GM18870 (cell line): ENCODE measurements around the gene SUOX.
"Not testable (repeated sequence)": the region's sequence is repeated elsewhere in the genome, so short reads cannot be mapped to it uniquely, and the experiment has no call there.

Source experiments
- ATAC-seq: cut with Tn5 transposase; IDR thresholded peaks from one replicate; pipeline ENCODE4 v1.9.1; 2021; ENCODE audit warnings: moderate library complexity; ENCODE audit not compliant: unreplicated experiment

SUOX gene

DNA sequence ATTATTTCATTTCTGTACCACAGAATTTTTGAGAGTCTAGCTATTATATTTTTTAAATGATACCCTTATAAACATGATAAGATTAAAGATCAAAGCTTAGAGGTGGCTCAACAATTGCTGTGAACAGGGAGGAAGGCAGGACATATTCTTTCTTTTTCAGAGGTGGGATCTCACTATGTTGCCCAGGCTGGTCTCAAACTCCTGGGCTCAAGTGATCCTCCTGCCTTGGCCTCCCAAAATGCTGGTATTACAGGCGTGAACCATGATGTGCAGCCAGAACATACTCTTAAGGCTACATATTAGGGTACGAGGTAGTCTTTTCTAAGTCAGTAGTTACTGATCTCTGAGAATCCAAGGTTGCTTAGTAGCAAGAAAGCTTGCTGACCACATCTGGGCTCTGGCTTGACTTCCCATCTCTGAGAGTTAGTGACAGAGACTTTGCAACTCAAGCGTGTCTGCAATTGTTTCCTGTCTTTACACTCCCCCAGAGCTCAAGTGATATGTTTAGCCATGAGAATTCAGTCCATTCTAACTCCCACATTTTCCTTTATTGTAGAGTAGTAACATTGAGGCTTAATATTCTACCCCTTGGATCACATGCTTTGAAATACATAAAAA is 14.6 kb upstream of the SUOX start:
- ATAC-seq: peak; percentile 75

DNA sequence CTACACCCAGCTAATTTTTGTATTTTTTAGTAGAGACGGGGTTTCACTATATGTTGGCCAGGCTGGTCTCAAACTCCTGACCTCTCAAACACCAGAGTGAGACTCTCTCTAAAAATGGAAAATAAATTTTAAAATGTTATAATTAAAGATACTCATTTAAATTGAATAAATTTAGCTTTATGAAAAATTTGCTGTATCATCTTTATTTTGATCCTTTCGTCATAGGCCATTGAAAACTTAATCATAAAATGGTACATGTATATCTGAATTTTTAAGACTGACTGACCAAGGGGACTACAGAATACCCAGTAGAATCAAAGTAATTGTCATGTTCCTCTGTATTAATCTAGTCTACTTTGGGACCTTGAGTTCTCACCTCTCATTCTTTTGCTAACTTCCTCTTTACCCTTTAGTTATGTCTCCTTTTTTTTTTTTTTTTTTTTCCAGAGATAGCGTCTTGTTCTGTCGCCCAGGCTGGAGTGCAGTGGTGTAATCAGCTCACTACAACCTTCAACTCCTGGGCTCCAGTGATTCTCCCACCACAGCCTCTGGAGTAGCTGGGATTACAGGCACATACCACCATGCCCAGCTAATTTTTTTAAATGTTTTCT is 13.7 kb upstream of the SUOX start:
- ATAC-seq: no peak

DNA sequence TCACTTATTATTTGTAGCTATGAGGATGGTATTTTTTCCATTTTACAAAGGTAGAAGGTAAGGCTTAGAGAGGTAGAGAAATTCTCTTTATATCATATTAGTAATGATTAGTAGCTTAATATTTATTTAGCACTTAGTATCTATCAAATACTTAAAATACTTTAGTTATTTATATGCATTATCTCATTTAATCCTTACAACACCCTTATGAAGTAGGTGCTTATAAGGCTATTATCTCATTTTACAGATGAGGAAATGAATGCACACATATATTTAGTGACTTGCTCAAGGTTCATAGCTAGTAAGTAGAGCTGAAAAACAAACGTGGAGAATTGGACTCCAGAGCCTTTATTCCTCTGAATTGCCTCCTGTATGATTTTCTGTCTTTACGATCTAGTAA is 12.2 kb upstream of the SUOX start:
- no peak for ATAC-seq

DNA sequence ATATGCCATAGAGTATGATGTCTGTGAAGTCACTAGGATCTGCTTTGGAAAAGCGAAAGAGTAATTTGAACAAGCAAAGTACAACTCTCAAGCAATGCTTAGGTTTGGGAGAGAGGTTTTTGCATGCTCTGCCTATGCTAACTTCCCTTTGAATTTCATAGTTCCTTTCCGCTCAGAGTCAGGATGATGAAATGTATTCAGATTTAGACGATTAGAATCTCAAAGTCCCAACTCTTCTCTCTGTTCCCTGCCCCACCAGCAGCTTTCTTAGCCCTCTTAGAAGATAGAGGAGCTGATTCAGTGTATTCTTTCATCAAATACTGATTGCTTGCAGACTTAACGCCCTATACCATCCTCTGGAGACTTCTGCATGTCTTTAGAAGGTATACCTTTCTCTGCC is 11.7 kb upstream of the SUOX start:
- ATAC-seq: no peak

DNA sequence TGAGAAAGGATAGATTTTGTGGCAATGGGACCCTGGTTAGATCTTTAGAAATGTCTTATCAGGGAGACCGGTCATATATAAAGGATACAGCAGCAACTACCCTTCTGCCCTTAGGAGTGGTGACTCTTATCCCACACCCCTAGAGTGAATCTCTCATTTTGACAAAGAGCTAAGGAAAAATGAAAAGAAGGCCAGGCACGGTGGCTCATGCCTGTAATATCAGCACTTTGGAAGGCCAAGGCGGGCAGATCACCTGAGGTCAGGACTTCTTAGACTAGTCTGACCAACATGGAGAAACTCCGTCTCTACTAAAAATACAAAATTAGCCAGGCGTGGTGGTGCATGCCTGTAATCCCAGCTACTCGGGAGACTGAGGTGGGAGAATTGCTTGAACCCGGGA is 11.1 kb upstream of the SUOX start:
- not testable (repeated sequence) for ATAC-seq

DNA sequence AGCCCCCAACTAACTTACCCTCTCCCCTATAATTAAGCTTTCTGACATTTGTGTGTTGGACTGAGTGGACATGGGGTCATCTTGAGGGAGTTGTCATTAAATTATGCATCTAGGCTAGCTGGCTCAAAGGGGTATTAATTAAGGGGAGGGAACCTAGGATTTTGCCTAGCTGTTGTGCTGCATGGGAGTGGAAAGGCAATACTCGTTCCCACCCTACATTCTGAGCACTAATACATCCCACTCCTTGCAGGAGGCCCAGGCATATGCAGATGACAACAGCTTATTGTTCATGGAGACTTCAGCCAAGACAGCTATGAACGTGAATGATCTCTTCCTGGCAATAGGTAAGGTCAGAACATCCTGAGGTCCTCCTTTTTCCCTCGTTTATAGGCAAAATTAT is 6.0 kb upstream of the SUOX start:
- ATAC-seq: no peak

DNA sequence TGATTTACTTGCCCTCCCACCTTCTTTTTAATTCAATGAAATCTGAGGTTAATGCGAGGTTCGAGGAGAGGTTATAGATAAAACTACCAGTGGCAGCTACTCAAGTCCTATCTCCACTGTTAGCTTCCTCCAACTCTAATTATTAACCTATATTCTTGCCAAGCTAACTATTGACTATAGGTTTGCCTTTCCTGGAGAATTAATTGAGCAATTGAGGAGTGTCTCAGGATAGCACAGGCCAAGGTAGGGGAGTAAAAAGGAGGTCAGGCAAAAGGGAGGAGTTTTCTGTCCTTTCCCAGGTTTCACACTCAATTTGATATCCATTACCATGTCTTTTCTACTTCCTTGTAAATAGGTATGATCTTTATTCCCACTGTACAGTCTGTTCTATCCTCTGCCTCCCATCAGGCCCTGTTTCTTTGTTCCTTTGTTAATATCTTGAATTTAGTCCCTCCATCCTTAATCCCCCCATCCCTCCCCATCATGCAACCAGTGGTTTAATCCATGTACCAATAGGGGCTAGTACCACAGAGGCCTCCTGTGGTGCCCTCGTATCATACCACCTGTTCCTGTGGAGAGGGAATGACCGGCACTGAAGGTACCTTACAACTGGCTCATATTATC is 3.7 kb upstream of the SUOX start:
- ATAC-seq: no peak

DNA sequence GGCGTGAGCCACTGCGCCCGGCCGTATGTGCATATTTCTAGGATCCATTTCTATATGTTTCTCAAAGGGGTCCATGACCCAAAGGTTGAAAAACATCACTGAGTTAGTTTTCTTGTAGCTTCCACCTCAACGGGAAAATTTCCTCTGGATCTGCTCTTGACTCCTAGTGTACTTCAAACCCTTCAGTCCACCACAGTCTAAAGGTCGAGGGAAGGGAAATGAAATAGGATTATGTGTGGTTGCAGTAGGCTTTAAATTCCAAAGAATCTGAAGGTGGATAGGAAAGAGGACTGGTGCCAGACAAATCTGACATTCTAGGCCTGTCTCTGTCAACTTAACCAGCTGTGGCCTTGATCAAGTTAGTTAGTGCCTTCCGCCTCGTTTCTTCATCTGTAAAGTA is 1.7 kb upstream of the SUOX start:
- ATAC-seq: no peak

DNA sequence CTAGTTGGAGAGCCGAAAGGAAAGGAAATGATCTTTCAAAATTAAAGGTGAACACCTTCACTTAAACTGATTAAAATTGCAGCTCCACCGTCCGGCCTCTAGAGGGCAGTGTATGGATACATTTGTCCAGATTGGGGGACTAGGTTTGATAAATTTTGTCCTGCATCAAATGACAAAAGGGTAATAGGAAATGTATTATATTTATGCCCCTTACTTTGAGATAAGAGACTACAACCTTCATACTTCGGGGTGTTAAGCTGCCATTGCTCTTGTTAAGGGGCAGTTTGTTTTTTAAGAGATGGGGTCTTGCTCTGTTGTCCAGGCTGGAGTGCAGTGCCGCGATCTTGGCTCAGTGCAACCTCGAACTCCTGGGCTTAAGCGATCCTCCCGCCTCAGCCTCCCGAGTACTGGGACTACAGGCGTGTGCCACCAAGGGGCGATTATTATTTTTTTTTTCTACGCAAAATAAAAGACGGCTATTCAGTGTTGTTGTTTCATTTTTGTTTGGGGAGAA is 818 bp upstream of the SUOX start:
- no peak for ATAC-seq

DNA sequence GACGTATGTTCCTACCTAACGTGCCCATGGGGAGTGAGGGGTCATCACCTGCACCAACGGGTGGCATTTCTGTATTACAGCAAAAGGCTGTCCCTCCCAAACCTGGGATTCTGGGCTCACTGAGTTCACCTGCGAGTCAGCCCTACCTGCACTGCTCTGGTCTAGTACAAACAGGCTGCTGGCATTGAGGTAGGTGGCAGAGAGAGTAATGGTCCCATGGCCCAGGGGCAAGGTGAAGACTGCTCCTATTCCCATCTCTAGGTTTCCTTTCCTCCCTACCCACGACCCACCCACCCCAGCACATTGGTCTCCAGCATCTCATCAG is 421 bp downstream of the SUOX start:
- ATAC-seq: no peak

DNA sequence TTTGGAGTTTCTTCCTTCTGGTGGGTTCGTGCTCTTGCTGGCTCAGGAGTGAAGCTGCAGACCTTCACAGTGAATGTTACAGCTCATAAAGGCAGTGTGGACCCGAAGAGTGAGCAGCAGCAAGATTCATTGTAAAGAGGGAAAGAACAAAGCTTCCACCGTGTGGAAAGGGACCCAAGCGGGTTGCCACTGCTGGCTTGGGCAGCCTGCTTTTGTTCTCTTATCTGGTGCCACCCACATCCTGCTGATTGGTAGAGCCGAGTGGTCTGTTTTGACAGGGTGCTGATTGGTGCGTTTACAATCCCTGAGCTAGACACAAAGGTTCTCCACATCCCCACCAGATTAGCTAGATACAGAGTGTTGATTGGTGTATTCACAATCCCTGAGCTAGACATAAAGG is 2.4 kb downstream of the SUOX start:
- ATAC-seq: not testable (repeated sequence)

DNA sequence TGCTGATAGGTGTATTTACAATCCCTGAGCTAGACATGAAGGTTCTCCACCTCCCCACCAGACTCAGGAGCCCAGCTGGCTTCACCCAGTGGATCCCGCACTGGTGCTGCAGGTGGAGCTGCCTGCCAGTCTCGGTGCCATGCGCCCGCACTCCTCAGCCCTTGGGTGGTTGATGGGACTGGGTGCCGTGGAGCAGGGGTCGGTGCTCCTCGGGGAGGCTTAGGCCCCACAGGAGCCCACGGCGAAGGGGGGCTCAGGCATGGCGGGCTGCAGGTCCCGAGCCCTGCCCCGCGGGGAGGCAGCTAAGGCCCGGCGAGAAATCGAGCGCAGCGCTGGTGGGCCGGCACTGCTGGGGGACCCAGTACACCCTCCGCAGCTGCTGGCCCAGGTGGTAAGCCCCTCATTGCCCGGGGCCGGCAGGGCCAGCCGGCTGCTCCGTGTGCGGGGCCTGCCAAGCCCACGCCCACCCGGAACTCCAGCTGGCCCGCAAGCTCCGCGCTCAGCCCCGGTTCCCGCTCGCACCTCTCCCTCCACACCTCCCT is 3.0 kb downstream of the SUOX start:
- not testable (repeated sequence) for ATAC-seq

DNA sequence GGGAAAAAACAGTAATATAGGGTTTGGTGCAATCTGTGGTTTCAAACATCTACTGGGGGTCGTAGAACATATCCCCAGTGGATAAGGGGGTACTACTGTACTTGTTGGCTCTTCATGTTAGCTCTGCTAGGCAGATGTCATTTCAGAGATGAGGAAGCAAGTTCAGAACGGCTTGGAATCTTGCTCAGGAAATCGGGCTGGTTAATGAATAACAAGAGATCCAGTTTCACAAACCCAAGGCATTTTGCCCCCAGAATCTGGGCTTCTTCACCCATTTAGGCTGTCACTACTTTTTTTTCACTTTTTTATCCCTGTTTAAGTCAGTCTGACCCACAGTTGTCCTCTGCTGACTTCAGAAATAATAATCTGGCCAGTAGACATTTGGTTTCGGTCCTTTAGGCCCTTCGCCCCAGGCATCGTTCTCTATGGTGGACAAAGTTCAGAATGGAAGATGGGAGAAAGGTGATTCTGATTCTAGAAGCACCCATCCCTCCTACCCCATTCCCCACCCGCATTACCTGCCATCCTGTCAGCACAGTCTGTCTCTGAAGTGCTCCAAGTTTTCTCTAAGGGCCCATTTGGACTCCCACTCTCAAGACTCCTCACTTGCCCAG is 4.5 kb downstream of the SUOX start:
- no peak for ATAC-seq

DNA sequence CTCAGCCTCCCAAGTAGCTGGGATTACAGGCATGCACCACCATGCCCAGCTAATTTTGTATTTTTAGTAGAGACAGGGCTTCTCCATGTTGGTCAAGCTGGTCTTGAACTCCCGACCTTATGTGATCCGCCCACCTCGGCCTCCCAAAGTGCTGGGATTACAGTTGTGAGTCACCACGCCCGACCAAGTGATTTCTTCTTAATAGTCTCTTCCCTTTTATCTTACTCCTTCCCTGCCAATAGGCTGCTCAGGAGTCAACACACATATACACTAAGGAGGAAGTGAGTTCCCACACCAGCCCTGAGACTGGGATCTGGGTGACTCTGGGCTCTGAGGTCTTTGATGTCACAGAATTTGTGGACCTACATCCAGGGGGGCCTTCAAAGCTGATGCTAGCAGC is 6.3 kb downstream of the SUOX start:
- ATAC-seq: not testable (repeated sequence)

DNA sequence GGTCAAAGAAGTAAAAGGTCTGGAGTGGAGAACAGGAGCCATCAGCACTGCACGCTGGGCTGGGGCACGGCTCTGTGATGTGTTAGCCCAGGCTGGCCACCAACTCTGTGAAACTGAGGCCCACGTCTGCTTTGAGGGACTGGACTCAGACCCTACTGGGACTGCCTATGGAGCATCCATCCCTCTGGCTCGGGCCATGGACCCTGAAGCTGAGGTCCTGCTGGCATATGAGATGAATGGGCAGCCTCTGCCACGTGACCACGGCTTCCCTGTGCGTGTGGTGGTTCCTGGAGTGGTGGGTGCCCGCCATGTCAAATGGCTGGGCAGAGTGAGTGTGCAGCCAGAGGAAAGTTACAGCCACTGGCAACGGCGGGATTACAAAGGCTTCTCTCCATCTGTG is 7.1 kb downstream of the SUOX start:
- no peak for ATAC-seq

DNA sequence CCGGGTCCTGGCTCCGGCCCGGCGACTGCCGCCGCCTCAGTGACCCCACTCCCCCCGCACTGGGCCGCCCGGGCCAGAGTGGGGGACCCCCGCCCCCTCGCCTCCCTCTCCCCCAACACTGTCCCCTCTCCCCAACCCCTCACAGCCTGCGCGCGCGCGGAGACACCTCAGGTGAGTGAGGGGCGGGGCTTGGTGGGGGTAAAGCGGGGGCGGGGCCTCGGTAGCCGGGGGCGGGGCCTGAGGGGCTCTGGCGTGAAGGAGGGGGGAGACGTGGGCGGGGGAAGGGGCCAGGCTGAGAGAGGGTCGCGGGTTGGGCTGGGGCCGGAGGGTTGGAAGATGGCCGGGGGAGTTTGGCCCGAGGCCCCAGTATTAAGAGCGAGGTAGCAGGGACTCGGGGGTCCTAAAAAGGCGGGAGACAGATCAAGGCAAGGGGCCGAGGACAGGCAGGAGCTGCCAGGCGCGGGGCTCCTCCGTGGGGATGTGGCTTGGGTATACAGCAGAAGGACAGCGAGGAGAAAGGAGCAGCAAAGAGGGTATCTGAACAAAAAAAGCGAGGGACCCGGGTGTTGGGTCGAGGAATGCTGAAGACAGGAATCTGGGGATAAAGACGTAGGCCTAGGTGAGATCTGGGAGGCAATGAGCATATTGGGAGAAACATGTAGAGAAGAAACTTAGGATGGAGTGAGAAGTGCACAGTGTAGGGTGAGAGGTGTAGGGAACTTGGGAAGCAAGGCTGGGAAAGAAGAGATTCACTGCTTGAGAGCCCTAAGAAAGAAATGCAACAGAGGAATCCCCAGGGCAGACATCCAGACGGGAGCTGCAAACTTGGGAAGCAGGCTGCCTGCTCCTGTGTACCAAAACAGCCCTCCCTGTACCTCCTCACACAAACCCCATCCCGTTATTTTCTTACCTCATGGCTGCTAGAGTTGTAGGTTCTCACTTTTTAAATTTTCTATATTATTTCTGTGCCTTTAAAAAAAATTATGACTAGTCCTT is 10.8 kb downstream of the SUOX start:
- ATAC-seq: no peak

DNA sequence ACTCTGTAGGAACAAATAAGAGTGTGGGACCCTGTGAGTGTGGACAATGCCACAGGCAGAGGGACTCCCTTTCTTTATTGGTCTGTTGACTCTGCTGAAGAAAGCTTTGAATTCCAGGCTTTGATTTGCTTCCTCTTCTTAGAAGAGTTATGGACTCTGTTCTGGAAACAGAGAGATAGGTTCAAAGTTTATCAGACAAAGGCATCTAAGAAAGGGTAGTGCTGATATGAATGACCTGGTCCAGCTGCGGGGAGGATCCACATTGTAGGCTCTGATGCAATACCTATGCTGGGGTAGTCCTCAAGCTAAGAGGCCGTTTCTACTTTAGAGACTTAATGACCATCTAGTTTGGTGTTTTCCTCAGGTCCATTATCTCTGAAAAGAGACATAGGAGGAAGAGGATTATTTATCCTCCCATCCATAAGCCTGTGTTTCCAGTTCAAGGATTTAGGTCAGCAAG is 13.1 kb downstream of the SUOX start:
- ATAC-seq: no peak

DNA sequence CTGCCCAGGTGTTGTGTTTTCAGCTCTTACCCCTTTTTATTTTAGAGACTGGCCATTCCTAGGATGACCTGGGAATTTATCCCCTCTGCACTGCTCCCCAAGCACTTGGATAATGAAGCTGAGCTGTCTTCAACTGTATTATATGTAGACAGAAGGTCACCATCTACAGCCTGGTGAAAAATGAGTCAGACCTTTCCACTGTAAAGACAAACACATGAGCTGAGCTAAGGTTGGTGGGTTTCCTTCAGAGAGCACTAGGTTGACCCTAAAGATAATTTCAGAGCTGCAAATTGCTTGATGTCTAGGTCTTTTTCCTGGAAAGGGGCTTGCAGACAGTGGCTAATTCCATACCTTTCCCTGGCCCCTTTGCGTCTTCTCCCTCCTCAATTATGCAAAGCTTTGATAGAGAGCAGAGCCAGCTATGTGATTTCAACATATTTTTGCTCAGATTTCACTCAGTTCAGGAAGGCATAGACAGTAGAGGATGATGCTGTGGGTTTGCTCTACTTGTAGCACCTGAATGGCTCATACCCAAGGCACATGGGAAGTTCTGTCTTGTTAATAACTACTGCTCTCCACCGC is 14.5 kb downstream of the SUOX start:
- no peak for ATAC-seq

DNA sequence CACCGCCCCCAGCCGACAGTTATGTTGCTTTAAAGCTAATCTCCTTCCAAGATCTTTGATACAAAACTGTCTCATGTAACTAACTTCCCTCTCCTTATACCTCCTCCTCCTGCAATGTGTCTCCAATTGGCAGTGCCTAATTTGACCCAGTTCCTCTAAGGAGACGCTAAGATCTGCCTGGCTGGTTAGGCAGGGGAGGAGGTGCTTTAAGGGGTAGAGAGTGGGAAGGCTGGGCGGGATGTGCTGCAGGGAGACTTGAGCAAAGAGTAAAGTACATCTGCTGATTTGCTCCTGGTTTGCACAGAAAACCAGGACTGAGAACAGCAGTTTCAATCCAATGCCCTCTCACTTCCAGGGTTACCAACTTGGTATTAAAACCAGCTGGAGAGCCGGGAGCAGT is 16.4 kb downstream of the SUOX start:
- no peak for ATAC-seq

DNA sequence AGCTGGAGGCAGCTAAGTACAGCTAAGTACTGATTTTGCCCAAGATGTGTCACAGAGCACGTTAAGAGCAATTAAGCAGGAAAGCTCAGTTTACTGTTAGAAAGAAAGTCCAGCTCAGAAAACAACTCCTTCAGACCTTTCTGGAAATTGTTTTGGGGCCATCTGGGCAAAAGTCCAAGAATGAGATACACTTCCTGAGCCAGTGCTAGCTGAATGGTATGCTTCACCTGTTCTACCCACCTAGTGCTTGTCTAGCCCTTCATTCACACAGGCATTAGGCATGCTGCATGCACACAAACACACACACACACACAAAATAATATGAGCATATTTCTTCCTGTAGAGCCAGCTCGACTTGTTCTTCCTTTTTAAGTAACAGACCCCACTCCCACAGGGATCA is 17.1 kb downstream of the SUOX start:
- ATAC-seq: no peak
